Measurements from ENCODE around the gene DAPK3. TPM values are rescaled to one million over a fixed set of nuclear protein-coding genes. Genes with fewer than 3 reads are reported as not detected.
"Not testable (repeated sequence)": the region's sequence is repeated elsewhere in the genome, so short reads cannot be mapped to it uniquely, and the experiment has no call there.

DAPK3 gene
- total RNA-seq, 1 donor from 2014 or later, result 63.7 TPM

GRCh38 chr19:3968556-3969434, 2.1 kb downstream of the DAPK3 start:
- peak overlapping the region; percentile 78 to 90 (median 88) for H3K4me3 ChIP-seq (ENCODE audit: low read length in 3 of 3)
- peaks cover 15 to 33% (median 24%) of the 10 kb centered on the region in 3 donors for H3K36me3 ChIP-seq (ENCODE audit: control insufficient read depth in 3 of 3, insufficient read depth in 3 of 3, low read length in 3 of 3)
- H3K9me3 ChIP-seq (ENCODE audit: control insufficient read depth in 3 of 3, low read length in 3 of 3), result no peaks in the 10 kb centered on the region
- peaks cover 44 to 60% (median 49%) of the 10 kb centered on the region in 3 donors for H3K4me1 ChIP-seq (ENCODE audit: control insufficient read depth in 3 of 3, insufficient read depth in 3 of 3, low read length in 3 of 3)
- peak overlapping the region; percentile 98 for H3K27ac ChIP-seq (ENCODE audit: low read depth, low read length)
- peak overlapping the region; percentile 25 to 98 (median 96) for H3K9ac ChIP-seq (ENCODE audit: low read depth in 1 of 3, low read length in 3 of 3)
- no peaks in the 10 kb centered on the region for H3K27me3 ChIP-seq (ENCODE audit: control insufficient read depth in 3 of 3, insufficient read depth in 3 of 3, low read length in 3 of 3)

GRCh38 chr19:3967983-3968382, 2.9 kb downstream of the DAPK3 start:
- peaks cover 23 to 41% (median 30%) of the 10 kb centered on the region in 3 donors for H3K36me3 ChIP-seq (ENCODE audit: control insufficient read depth in 3 of 3, insufficient read depth in 3 of 3, low read length in 3 of 3)
- H3K9ac ChIP-seq (ENCODE audit: low read depth in 1 of 3, low read length in 3 of 3), result peak overlapping the region; percentile 25 to 98 (median 27)
- peaks cover 44 to 64% (median 49%) of the 10 kb centered on the region in 3 donors for H3K4me1 ChIP-seq (ENCODE audit: control insufficient read depth in 3 of 3, insufficient read depth in 3 of 3, low read length in 3 of 3)
- H3K4me3 ChIP-seq (ENCODE audit: low read length in 3 of 3); H3K27me3 ChIP-seq (ENCODE audit: control insufficient read depth in 3 of 3, insufficient read depth in 3 of 3, low read length in 3 of 3); H3K9me3 ChIP-seq (ENCODE audit: control insufficient read depth in 3 of 3, low read length in 3 of 3): not testable (repeated sequence)
- peak overlapping the region; percentile 98 for H3K27ac ChIP-seq (ENCODE audit: low read depth, low read length)

- H3K4me3 ChIP-seq (ENCODE audit: low read length in 3 of 3), result peak overlapping the region in 1 of 3 donors; percentile 49
- H3K27me3 ChIP-seq (ENCODE audit: control insufficient read depth in 3 of 3, insufficient read depth in 3 of 3, low read length in 3 of 3), result no peaks in the 10 kb centered on the region
- H3K36me3 ChIP-seq (ENCODE audit: control insufficient read depth in 3 of 3, insufficient read depth in 3 of 3, low read length in 3 of 3), result peaks cover 32 to 52% (median 34%) of the 10 kb centered on the region in 3 donors
Observed at GRCh38 chr19:3966051-3967017, 4.6 kb downstream of the DAPK3 start.

GRCh38 chr19:3964256-3965194, 6.4 kb downstream of the DAPK3 start:
- Histone ChIP-seq H3K9ac (ENCODE audit: low read depth in 1 of 3, low read length in 3 of 3) (peak overlapping the region in 1 of 3 donors; percentile 33), H3K36me3 (ENCODE audit: control insufficient read depth in 3 of 3, insufficient read depth in 3 of 3, low read length in 3 of 3) (peaks cover 41 to 58% (median 50%) of the 10 kb centered on the region in 3 donors), H3K9me3 (ENCODE audit: control insufficient read depth in 3 of 3, low read length in 3 of 3) (no peaks in the 10 kb centered on the region), H3K27me3 (ENCODE audit: control insufficient read depth in 3 of 3, insufficient read depth in 3 of 3, low read length in 3 of 3) (no peaks in the 10 kb centered on the region), H3K4me3 (ENCODE audit: low read length in 3 of 3) (no peak overlapping the region), H3K4me1 (ENCODE audit: control insufficient read depth in 3 of 3, insufficient read depth in 3 of 3, low read length in 3 of 3) (peaks cover 32 to 59% (median 47%) of the 10 kb centered on the region in 3 donors), H3K27ac (ENCODE audit: low read depth, low read length) (peak overlapping the region; percentile 40)

More at GRCh38 chr19:3966051-3967017, 4.6 kb downstream of the DAPK3 start:
- Histone ChIP-seq H3K4me1 (ENCODE audit: control insufficient read depth in 3 of 3, insufficient read depth in 3 of 3, low read length in 3 of 3) (peaks cover 43 to 66% (median 55%) of the 10 kb centered on the region in 3 donors), H3K9me3 (ENCODE audit: control insufficient read depth in 3 of 3, low read length in 3 of 3) (no peaks in the 10 kb centered on the region), H3K9ac (ENCODE audit: low read depth in 1 of 3, low read length in 3 of 3) (peak overlapping the region in 2 of 3 donors; percentile 48 to 79), H3K27ac (ENCODE audit: low read depth, low read length) (peak overlapping the region; percentile 98)

- Histone ChIP-seq H3K27ac (ENCODE audit: low read depth, low read length) (peak overlapping the region; percentile 40), H3K4me3 (ENCODE audit: low read length in 3 of 3) (no peak overlapping the region), H3K36me3 (ENCODE audit: control insufficient read depth in 3 of 3, insufficient read depth in 3 of 3, low read length in 3 of 3) (peaks cover 41 to 65% (median 59%) of the 10 kb centered on the region in 3 donors), H3K27me3 (ENCODE audit: control insufficient read depth in 3 of 3, insufficient read depth in 3 of 3, low read length in 3 of 3) (no peaks in the 10 kb centered on the region), H3K4me1 (ENCODE audit: control insufficient read depth in 3 of 3, insufficient read depth in 3 of 3, low read length in 3 of 3) (peaks cover 24 to 57% (median 43%) of the 10 kb centered on the region in 3 donors), H3K9ac (ENCODE audit: low read depth in 1 of 3, low read length in 3 of 3) (no peak overlapping the region), H3K9me3 (ENCODE audit: control insufficient read depth in 3 of 3, low read length in 3 of 3) (no peaks in the 10 kb centered on the region)
Observed at GRCh38 chr19:3963458-3964255, 7.2 kb downstream of the DAPK3 start.

- H3K9ac ChIP-seq (ENCODE audit: low read depth in 1 of 3, low read length in 3 of 3), result peak overlapping the region in 1 of 3 donors; percentile 64
- no peaks in the 10 kb centered on the region for H3K27me3 ChIP-seq (ENCODE audit: control insufficient read depth in 3 of 3, insufficient read depth in 3 of 3, low read length in 3 of 3)
- no peaks in the 10 kb centered on the region for H3K9me3 ChIP-seq (ENCODE audit: control insufficient read depth in 3 of 3, low read length in 3 of 3)
- no peak overlapping the region for H3K4me3 ChIP-seq (ENCODE audit: low read length in 3 of 3)
- peak overlapping the region; percentile 57 for H3K27ac ChIP-seq (ENCODE audit: low read depth, low read length)
- peaks cover 38 to 55% (median 45%) of the 10 kb centered on the region in 3 donors for H3K36me3 ChIP-seq (ENCODE audit: control insufficient read depth in 3 of 3, insufficient read depth in 3 of 3, low read length in 3 of 3)
- H3K4me1 ChIP-seq (ENCODE audit: control insufficient read depth in 3 of 3, insufficient read depth in 3 of 3, low read length in 3 of 3), result peaks cover 1 to 45% (median 26%) of the 10 kb centered on the region in 3 donors
Observed at GRCh38 chr19:3961007-3961406, 9.9 kb downstream of the DAPK3 start.

- Histone ChIP-seq H3K36me3 (ENCODE audit: control insufficient read depth in 3 of 3, insufficient read depth in 3 of 3, low read length in 3 of 3) (peaks cover 36 to 50% (median 40%) of the 10 kb centered on the region in 3 donors), H3K9ac (ENCODE audit: low read depth in 1 of 3, low read length in 3 of 3) (no peak overlapping the region), H3K27ac (ENCODE audit: low read depth, low read length) (peak overlapping the region; percentile 19)
Observed at GRCh38 chr19:3959766-3960131, 11.2 kb downstream of the DAPK3 start.

GRCh38 chr19:3958836-3959765, 11.8 kb downstream of the DAPK3 start:
- Histone ChIP-seq H3K4me3 (ENCODE audit: low read length in 3 of 3) (peak overlapping the region in 1 of 3 donors; percentile 9), H3K36me3 (ENCODE audit: control insufficient read depth in 3 of 3, insufficient read depth in 3 of 3, low read length in 3 of 3) (peaks cover 33 to 47% (median 39%) of the 10 kb centered on the region in 3 donors), H3K9me3 (ENCODE audit: control insufficient read depth in 3 of 3, low read length in 3 of 3) (no peaks in the 10 kb centered on the region), H3K9ac (ENCODE audit: low read depth in 1 of 3, low read length in 3 of 3) (peak overlapping the region in 1 of 3 donors; percentile 72), H3K27me3 (ENCODE audit: control insufficient read depth in 3 of 3, insufficient read depth in 3 of 3, low read length in 3 of 3) (no peaks in the 10 kb centered on the region), H3K4me1 (ENCODE audit: control insufficient read depth in 3 of 3, insufficient read depth in 3 of 3, low read length in 3 of 3) (peaks cover 3 to 50% (median 29%) of the 10 kb centered on the region in 3 donors), H3K27ac (ENCODE audit: low read depth, low read length) (peak overlapping the region; percentile 77)

More at GRCh38 chr19:3959766-3960131, 11.2 kb downstream of the DAPK3 start:
- Histone ChIP-seq H3K27me3 (ENCODE audit: control insufficient read depth in 3 of 3, insufficient read depth in 3 of 3, low read length in 3 of 3) (no peaks in the 10 kb centered on the region), H3K4me3 (ENCODE audit: low read length in 3 of 3) (no peak overlapping the region), H3K9me3 (ENCODE audit: control insufficient read depth in 3 of 3, low read length in 3 of 3) (no peaks in the 10 kb centered on the region), H3K4me1 (ENCODE audit: control insufficient read depth in 3 of 3, insufficient read depth in 3 of 3, low read length in 3 of 3) (peaks cover 0 to 45% (median 22%) of the 10 kb centered on the region in 3 donors)
